Breast epithelium (tissue), 3 donors: ENCODE results near the gene SKA3.

ENCODE experiments used
- POLR2A ChIP-seq: fragments of 450-650 bp; IDR thresholded peaks from one replicate; pipeline ENCODE4 v1.6.1; 2016; ENCODE audit warnings: antibody characterized with exemption, mild to moderate bottlenecking, moderate library complexity
- POLR2AphosphoS5 ChIP-seq, 3 donors: sonication (generic); formaldehyde crosslinking; IDR thresholded peaks; one replicate each; pipeline ENCODE4 v1.6.1; 2017; ENCODE audit warnings: antibody characterized with exemption in 3 of 3
- TF ChIP-seq, protein P1 (sequence below), 3 donors: fragments of 450-650 bp; IDR thresholded peaks; one replicate each; pipeline ENCODE4 v1.5.1; 2016 to 2017; ENCODE audit warnings: antibody characterized with exemption in 3 of 3, mild to moderate bottlenecking in 3 of 3, moderate library complexity in 3 of 3

DNA sequence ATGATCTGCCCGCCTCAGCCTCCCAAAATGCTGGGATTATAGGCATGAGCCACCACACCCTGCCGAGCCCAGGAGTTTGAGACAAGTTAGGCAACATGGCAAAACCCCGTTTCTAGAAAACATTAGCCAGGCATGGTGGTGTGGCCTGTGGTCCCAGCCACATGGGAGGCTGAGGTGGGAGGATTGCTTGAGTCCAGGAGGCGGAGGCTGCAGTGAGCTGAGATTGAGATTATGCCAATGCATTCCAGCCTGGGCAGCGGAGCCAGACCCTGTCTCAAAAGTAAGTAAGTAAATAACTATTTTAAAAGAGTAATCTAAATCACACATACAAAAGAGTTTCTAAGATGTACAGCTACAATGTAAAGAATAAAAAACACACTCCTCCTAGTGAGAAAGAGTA is 41.9 kb downstream of the SKA3 start:
- TF ChIP-seq, protein P1, sequence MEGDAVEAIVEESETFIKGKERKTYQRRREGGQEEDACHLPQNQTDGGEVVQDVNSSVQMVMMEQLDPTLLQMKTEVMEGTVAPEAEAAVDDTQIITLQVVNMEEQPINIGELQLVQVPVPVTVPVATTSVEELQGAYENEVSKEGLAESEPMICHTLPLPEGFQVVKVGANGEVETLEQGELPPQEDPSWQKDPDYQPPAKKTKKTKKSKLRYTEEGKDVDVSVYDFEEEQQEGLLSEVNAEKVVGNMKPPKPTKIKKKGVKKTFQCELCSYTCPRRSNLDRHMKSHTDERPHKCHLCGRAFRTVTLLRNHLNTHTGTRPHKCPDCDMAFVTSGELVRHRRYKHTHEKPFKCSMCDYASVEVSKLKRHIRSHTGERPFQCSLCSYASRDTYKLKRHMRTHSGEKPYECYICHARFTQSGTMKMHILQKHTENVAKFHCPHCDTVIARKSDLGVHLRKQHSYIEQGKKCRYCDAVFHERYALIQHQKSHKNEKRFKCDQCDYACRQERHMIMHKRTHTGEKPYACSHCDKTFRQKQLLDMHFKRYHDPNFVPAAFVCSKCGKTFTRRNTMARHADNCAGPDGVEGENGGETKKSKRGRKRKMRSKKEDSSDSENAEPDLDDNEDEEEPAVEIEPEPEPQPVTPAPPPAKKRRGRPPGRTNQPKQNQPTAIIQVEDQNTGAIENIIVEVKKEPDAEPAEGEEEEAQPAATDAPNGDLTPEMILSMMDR (IDR thresholded peaks at IDR 0.05) = no peak
- TF ChIP-seq POLR2A = no peak
- TF ChIP-seq POLR2AphosphoS5 (IDR thresholded peaks at IDR 0.05) = no peak
